H1 (cell line): ENCODE data around the gene UGT3A1. TPM values are rescaled to one million over a fixed set of nuclear protein-coding genes. Genes with fewer than 3 reads are reported as not detected.

Experiments
- CTCF ChIA-PET: fragments of 300-600 bp; sonication (Branson Sonifier 250); formaldehyde crosslinking; loops from one replicate; lab custom pipeline; 2021; ENCODE audit not compliant: partially characterized antibody; lab: Charles Lee
- POLR2A ChIA-PET: fragments of 300-600 bp; sonication (Branson Sonifier 250); formaldehyde crosslinking; loops from one replicate; lab custom pipeline; 2021; ENCODE audit warnings: inconsistent platforms; ENCODE audit not compliant: partially characterized antibody; lab: Charles Lee
- DNase-seq, 2 experiments: peaks; one replicate each; pipeline versions ENCODE4 v3.0.0 to v3.0.0-alpha.2; 2010 to 2022; ENCODE audit warnings: low spot score in 2 of 2, low read depth in 1 of 2, mixed read lengths in 1 of 2
- FAIRE-seq: peaks from 2 replicates; lab custom pipeline; 2011; peaks lifted over from hg19 to GRCh38; lab: Jason Lieb, UNC
- H2AFZ ChIP-seq: 2 replicates; pipeline ENCODE4 v1.8.1; 2012; ENCODE audit warnings: low read length, inconsistent platforms
- H2AK5ac ChIP-seq: 2 replicates; pipeline ENCODE4 v1.6.1; 2013; ENCODE audit warnings: low read depth, low read length
- H2BK120ac ChIP-seq: replicated peaks from 2 replicates; pipeline ENCODE3; 2013; ENCODE audit warnings: low read depth, low read length, inconsistent platforms
- H2BK12ac ChIP-seq: 2 replicates; pipeline ENCODE4 v1.6.1; 2013; ENCODE audit warnings: low read depth, low read length
- H2BK15ac ChIP-seq: 2 replicates; pipeline ENCODE4 v1.6.1; 2013; ENCODE audit warnings: low read length
- H2BK20ac ChIP-seq: 2 replicates; pipeline ENCODE4 v1.6.1; 2013; ENCODE audit warnings: low read length
- H2BK5ac ChIP-seq: 2 replicates; pipeline ENCODE4 v1.6.1; 2013; ENCODE audit warnings: low read depth, low read length
- H3K14ac ChIP-seq: 2 replicates; pipeline ENCODE4 v1.6.1; 2013; ENCODE audit warnings: inconsistent platforms; ENCODE audit not compliant: insufficient read length
- H3K18ac ChIP-seq: 2 replicates; pipeline ENCODE4 v1.6.1; 2013; ENCODE audit warnings: low read length; ENCODE audit errors: extremely low read depth
- H3K23ac ChIP-seq: 2 replicates; pipeline ENCODE4 v1.6.1; 2013; ENCODE audit warnings: inconsistent platforms; ENCODE audit not compliant: insufficient read length
- H3K23me2 ChIP-seq: 2 replicates; pipeline ENCODE4 v1.6.1; 2013; ENCODE audit warnings: low read depth, low read length
- H3K27ac ChIP-seq: 2 replicates; pipeline ENCODE4 v1.6.1; 2011; ENCODE audit warnings: low read depth, low read length, inconsistent platforms
- H3K27me3 ChIP-seq, 4 experiments: replicated peaks in 1 of 4; 1 replicate in 1 of 4; 2 replicates in 3 of 4; pipeline versions ENCODE4 v1.6.1 to v1.8.1; 2011 to 2013; ENCODE audit warnings: low read length in 3 of 4, mild to moderate bottlenecking in 3 of 4, inconsistent platforms in 2 of 4, mixed read lengths in 2 of 4, moderate library complexity in 1 of 4; ENCODE audit not compliant: control insufficient read depth in 3 of 4, insufficient read depth in 3 of 4; ENCODE audit errors: extremely low read depth in 1 of 4
- H3K36me3 ChIP-seq, 4 experiments: 2 replicates each; pipeline versions ENCODE4 v1.6.1 to v1.8.1; 2011 to 2013; ENCODE audit warnings: mild to moderate bottlenecking in 4 of 4, low read length in 3 of 4, moderate library complexity in 2 of 4, control low read depth in 1 of 4, inconsistent platforms in 1 of 4; ENCODE audit not compliant: insufficient read depth in 4 of 4, control insufficient read depth in 2 of 4
- H3K4ac ChIP-seq: replicated peaks from 2 replicates; pipeline ENCODE3; 2013; ENCODE audit warnings: low read length, low read depth, mixed read lengths, inconsistent platforms; ENCODE audit not compliant: insufficient read length
- H3K4me1 ChIP-seq, 4 experiments: replicated peaks in 1 of 4; 1 replicate in 1 of 4; 2 replicates in 3 of 4; pipeline versions ENCODE4 v1.6.1 to v1.8.1; 2011 to 2013; ENCODE audit warnings: low read length in 3 of 4, inconsistent platforms in 2 of 4, mixed read lengths in 1 of 4; ENCODE audit not compliant: insufficient read depth in 4 of 4, control insufficient read depth in 3 of 4
- H3K4me2 ChIP-seq, 2 experiments: 2 replicates each; pipeline versions ENCODE4 v1.6.1 to v1.8.1; 2011 to 2013; ENCODE audit warnings: low read depth in 2 of 2, low read length in 2 of 2, control low read depth in 1 of 2, inconsistent platforms in 1 of 2, mild to moderate bottlenecking in 1 of 2; ENCODE audit not compliant: insufficient read depth in 1 of 2
- H3K4me3 ChIP-seq, 4 experiments: fragments of 200-600, 300-600 bp in 1 of 4; sonication (generic), shearing (Covaris generic), sonication (Bioruptor Twin) in 1 of 4; 2 replicates each; pipeline versions ENCODE4 v1.5.1 to v1.8.1; 2011 to 2016; ENCODE audit warnings: low read length in 4 of 4, low read depth in 3 of 4, control low read depth in 2 of 4, inconsistent platforms in 2 of 4, mild to moderate bottlenecking in 2 of 4, mixed read lengths in 1 of 4, moderate library complexity in 1 of 4; ENCODE audit not compliant: insufficient read depth in 2 of 4; ENCODE audit errors: extremely low read depth in 1 of 4
- H3K56ac ChIP-seq: replicated peaks from 2 replicates; pipeline ENCODE3; 2013; ENCODE audit warnings: low read depth, mild to moderate bottlenecking, mixed read lengths, low read length, inconsistent platforms; ENCODE audit not compliant: insufficient read length
- H3K79me1 ChIP-seq: 2 replicates; pipeline ENCODE4 v1.6.1; 2013; ENCODE audit warnings: low read depth, low read length, control low read depth
- H3K79me2 ChIP-seq, 2 experiments: 2 replicates each; pipeline versions ENCODE4 v1.6.1 to v1.8.1; 2012 to 2013; ENCODE audit warnings: low read length in 2 of 2, mild to moderate bottlenecking in 2 of 2, inconsistent platforms in 1 of 2; ENCODE audit not compliant: insufficient read depth in 2 of 2, control insufficient read depth in 1 of 2
- H3K9ac ChIP-seq, 4 experiments: replicated peaks in 1 of 4; 1 replicate in 1 of 4; 2 replicates in 3 of 4; pipeline versions ENCODE4 v1.6.1 to v1.8.1; 2011 to 2013; ENCODE audit warnings: low read depth in 3 of 4, low read length in 3 of 4, control low read depth in 2 of 4, mild to moderate bottlenecking in 2 of 4, moderate library complexity in 2 of 4, inconsistent platforms in 1 of 4; ENCODE audit errors: extremely low read depth in 1 of 4
- H3K9me3 ChIP-seq, 2 experiments: 2 replicates each; pipeline versions ENCODE4 v1.6.1 to v1.8.1; 2012 to 2013; ENCODE audit warnings: mild to moderate bottlenecking in 2 of 2, moderate library complexity in 2 of 2, control low read depth in 1 of 2, inconsistent platforms in 1 of 2, low read depth in 1 of 2, low read length in 1 of 2, mixed read lengths in 1 of 2; ENCODE audit not compliant: insufficient read depth in 2 of 2
- H4K20me1 ChIP-seq, 2 experiments: replicated peaks in 1 of 2; 2 replicates each; pipeline versions ENCODE3 to v1.8.1; 2011 to 2013; ENCODE audit warnings: inconsistent platforms in 2 of 2, low read length in 2 of 2, mild to moderate bottlenecking in 1 of 2; ENCODE audit not compliant: insufficient read depth in 2 of 2, control insufficient read depth in 1 of 2
- H4K5ac ChIP-seq: 2 replicates; pipeline ENCODE4 v1.6.1; 2013; ENCODE audit warnings: low read length, low read depth, mixed read lengths, inconsistent platforms; ENCODE audit not compliant: insufficient read length
- H4K8ac ChIP-seq: 2 replicates; pipeline ENCODE4 v1.8.0; 2013; ENCODE audit warnings: mild to moderate bottlenecking, moderate library complexity, low read length, inconsistent platforms; ENCODE audit not compliant: insufficient read depth; ENCODE audit errors: extremely low read depth
- H4K91ac ChIP-seq: replicated peaks from 2 replicates; pipeline ENCODE3; 2013; ENCODE audit warnings: low read length, mixed read lengths, inconsistent platforms; ENCODE audit not compliant: insufficient read length
- BRCA1 ChIP-seq: IDR thresholded peaks from 2 replicates; pipeline ENCODE4 v1.6.1; 2012; ENCODE audit warnings: low read depth, low read length, improper control_type of control experiment
- CBX5 ChIP-seq: fragments of 300-800, 300-1000 bp; sonication (generic); IDR thresholded peaks from 2 replicates; pipeline ENCODE4 v1.7.1; 2016; ENCODE audit warnings: antibody characterized with exemption, low read length, low read depth
- CBX8 ChIP-seq: fragments of 300-800, 300-1000 bp; sonication (generic); IDR thresholded peaks from 2 replicates; pipeline ENCODE4 v1.7.1; 2016; ENCODE audit warnings: low read depth, low read length, borderline replicate concordance
- CEBPB ChIP-seq: IDR thresholded peaks from 2 replicates; pipeline ENCODE4 v1.6.1; 2012; ENCODE audit warnings: low read depth, low read length
- CHD2 ChIP-seq: IDR thresholded peaks from 2 replicates; pipeline ENCODE4 v1.6.1; 2012; ENCODE audit warnings: low read length, improper control_type of control experiment
- GTF2F1 ChIP-seq: IDR thresholded peaks from 2 replicates; pipeline ENCODE4 v1.6.1; 2012; ENCODE audit warnings: low read depth, low read length, improper control_type of control experiment, borderline replicate concordance
- KDM4A ChIP-seq: IDR thresholded peaks from one replicate; pipeline ENCODE4 v1.7.1; 2012; ENCODE audit warnings: low read depth, mild to moderate bottlenecking, moderate library complexity, low read length, inconsistent platforms; ENCODE audit not compliant: severe bottlenecking
- MAX ChIP-seq: IDR thresholded peaks from 2 replicates; pipeline ENCODE4 v1.6.1; 2012; ENCODE audit warnings: inconsistent platforms
- PHF8 ChIP-seq: fragments of 200-600 bp; sonication (generic); conservative IDR thresholded peaks from 2 replicates; pipeline ENCODE4 v1.7.1; 2012; ENCODE audit warnings: low read depth, mild to moderate bottlenecking, inconsistent platforms, low read length, moderate library complexity
- POLR2A ChIP-seq, 2 experiments: IDR thresholded peaks; 1 replicate in 1 of 2; 2 replicates in 1 of 2; pipeline ENCODE4 v1.6.1; 2011; ENCODE audit warnings: low read depth in 2 of 2, low read length in 2 of 2, mild to moderate bottlenecking in 2 of 2; ENCODE audit errors: control extremely low read depth in 1 of 2
- RNF2 ChIP-seq: fragments of 200-900, 300-1000 bp; sonication (generic); IDR thresholded peaks from 2 replicates; pipeline ENCODE4 v1.7.1; 2016; ENCODE audit warnings: borderline replicate concordance, low read depth, mild to moderate bottlenecking, antibody characterized with exemption, low read length; ENCODE audit not compliant: poor library complexity, severe bottlenecking; ENCODE audit errors: missing control alignments
- SIN3A ChIP-seq, 2 experiments: IDR thresholded peaks in 1 of 2; conservative IDR thresholded peaks in 1 of 2; 2 replicates each; pipeline ENCODE4 v1.6.1; 2011 to 2012; ENCODE audit warnings: low read length in 2 of 2, improper control_type of control experiment in 1 of 2, low read depth in 1 of 2, mild to moderate bottlenecking in 1 of 2
- TAF1 ChIP-seq: IDR thresholded peaks from 2 replicates; pipeline ENCODE4 v1.6.1; 2011; ENCODE audit warnings: mild to moderate bottlenecking, low read depth, low read length
- TAF7 ChIP-seq: optimal IDR thresholded peaks from 2 replicates; pipeline ENCODE3; 2011; ENCODE audit warnings: low read depth, mild to moderate bottlenecking, inconsistent platforms, low read length, moderate library complexity, borderline replicate concordance
- WGBS, 2 experiments: shearing (Covaris generic) in 1 of 2; methylation state at CpG; one replicate each; pipeline versions ENCODE4 v1.1.6 to v1.1.7; 2013 to 2015; ENCODE audit warnings: low lambda C conversion rate in 2 of 2, mixed read lengths in 2 of 2, inconsistent platforms in 1 of 2, low coverage in 1 of 2, missing lambda C conversion rate in 1 of 2; ENCODE audit not compliant: insufficient replicate concordance in 2 of 2, insufficient coverage in 1 of 2, insufficient read length in 1 of 2; ENCODE audit errors: extremely low coverage in 1 of 2, missing lambda C conversion rate in 1 of 2; 5-methylcytosine and 5-hydroxymethylcytosine counted together
- polyA plus RNA-seq, 7 experiments: library from polyadenylated mRNA; depleted of rRNA in 3 of 7; stranded (reverse) in 5 of 7; unstranded in 2 of 7; fragments of >200 nt in 5 of 7; fragments of 200-250 nt in 2 of 7; gene quantifications; 1 replicate in 5 of 7; 2 replicates in 1 of 7; 4 replicates in 1 of 7; pipeline versions ENCODE4 v1.2.1 to v1.2.3, GENCODE V29; 2011 to 2013; ENCODE audit warnings: missing spikeins in 2 of 7, mixed read lengths in 2 of 7
- total RNA-seq: library from RNA; stranded (reverse); fragmentation: NEBNext Ultra II Directional; extraction: Animal tissue kit (Norgen Biotek cat#: 25700); gene quantifications from 2 replicates; pipeline ENCODE4 v1.2.1, GENCODE V29; 2021

Gene UGT3A1
- total and polyA plus RNA-seq, 2 of the 8 experiments (the other 6 are each of a cell fraction or from before 2014, with no cell fraction given), result 2.4 to 3.4 TPM

GRCh38 chr5:35974570-35974969 lies 16.6 kb downstream of the UGT3A1 start:
- Histone ChIP-seq H3K4me2 (no peak overlapping the region), H3K27me3 (no peaks in the 10 kb centered on the region), H3K9ac (no peak overlapping the region), H3K14ac (no peak overlapping the region), H3K9me3 (peaks cover 2 to 3% of the 10 kb centered on the region in 2 experiments; a peak in 1 of 4 replicates), H3K18ac (no peak overlapping the region), H3K4me1 (no peaks in the 10 kb centered on the region), H2AK5ac (no peak overlapping the region), H3K79me1 (no peaks in the 10 kb centered on the region), H3K56ac (no peak overlapping the region), H3K4me3 (no peak overlapping the region), H3K23ac (no peak overlapping the region), H2AFZ (no peak overlapping the region), H3K27ac (no peak overlapping the region), H2BK120ac (no peak overlapping the region), H3K23me2 (no peaks in the 10 kb centered on the region; the same call in 1 of the 2 replicates), H2BK5ac (no peak overlapping the region), H4K91ac (no peak overlapping the region), H2BK15ac (no peak overlapping the region), H2BK20ac (no peak overlapping the region), H3K79me2 (no peaks in the 10 kb centered on the region), H2BK12ac (no peak overlapping the region), H3K36me3 (no peaks in the 10 kb centered on the region), H4K20me1 (no peaks in the 10 kb centered on the region), H4K5ac (no peak overlapping the region), H3K4ac (no peak overlapping the region), H4K8ac (no peak overlapping the region)
- ChIA-PET POLR2A (interaction anchor here (0.6 kb wide), 1 partner anchor 160 kb away, joined by 3 read pairs; no protein-coding TSS in a partner anchor), CTCF (interaction anchor here (1.0 kb wide), 1 partner anchor 416 kb away, joined by 3 read pairs; no protein-coding TSS in a partner anchor)
- DNase-seq, result no peak
- 84% methylated on average over 4 of the region's 4 CpGs; no CpG with 5 or more reads in 1 of the 2 experiments for WGBS, 2 experiments
- FAIRE-seq, result no peak
- TF ChIP-seq CBX8 (no peak), CEBPB (no peak), SIN3A (conservative IDR thresholded peaks at IDR 0.05 in 1 of 2, IDR thresholded peaks at IDR 0.05 in 1 of 2; ENCODE audit: low read depth in 1 of 2, low read length in 2 of 2) (no peak), MAX (no peak), KDM4A (no peak), TAF1 (no peak), GTF2F1 (no peak), CBX5 (no peak), BRCA1 (no peak), RNF2 (no peak), TAF7 (no peak), PHF8 (no peak), POLR2A (IDR thresholded peaks at IDR 0.05; ENCODE audit: control extremely low read depth in 1 of 2, low read depth in 2 of 2, low read length in 2 of 2) (no peak), CHD2 (no peak)
